Endothelial cell of umbilical vein (primary cell): ENCODE data around the gene DOCK1. TPM values are rescaled to one million over a fixed set of nuclear protein-coding genes. Genes with fewer than 3 reads are reported as not detected.

Experiments
- BruUV-seq: library from RNA; stranded (reverse); fragments of 400-500 nt; replicated peaks from 2 replicates; lab custom pipeline; 2021; lab: Mats Ljungman, UMichigan
- CTCF ChIA-PET: fragments of 300-600, 350-600 bp; sonication (Branson Sonifier 250); formaldehyde crosslinking; loops from one replicate; lab custom pipeline; 2021; ENCODE audit warnings: antibody characterized with exemption, inconsistent platforms; lab: Charles Lee
- POLR2A ChIA-PET: fragments of 300-600, 350-600 bp; sonication (Branson Sonifier 250); formaldehyde crosslinking; loops from one replicate; lab custom pipeline; 2021; ENCODE audit warnings: antibody characterized with exemption, inconsistent platforms; lab: Charles Lee
- DNase-seq: peaks from one replicate; pipeline ENCODE4 v3.0.0-alpha.2; 2011; ENCODE audit warnings: low read depth, low spot score
- FAIRE-seq: peaks from 2 replicates; lab custom pipeline; 2011; peaks lifted over from hg19 to GRCh38; lab: Jason Lieb, UNC
- H2AFZ ChIP-seq: 2 replicates; pipeline ENCODE4 v1.6.0; 2012; ENCODE audit warnings: low read depth, low read length, control low read depth, inconsistent platforms
- H3K27ac ChIP-seq: 2 replicates; pipeline ENCODE4 v1.5.1; 2011; ENCODE audit warnings: low read depth, mild to moderate bottlenecking, control low read depth, low read length, moderate library complexity; ENCODE audit not compliant: insufficient read depth
- H3K27me3 ChIP-seq, 2 experiments: 2 replicates each; pipeline versions ENCODE4 v1.6.0 to v1.6.1; 2011; ENCODE audit warnings: low read length in 2 of 2, mixed read lengths in 1 of 2; ENCODE audit not compliant: control insufficient read depth in 2 of 2, insufficient read depth in 2 of 2
- H3K36me3 ChIP-seq, 2 experiments: 2 replicates in 1 of 2; 3 replicates in 1 of 2; pipeline ENCODE4 v1.5.1; 2011; ENCODE audit warnings: low read length in 2 of 2, mild to moderate bottlenecking in 1 of 2, moderate library complexity in 1 of 2; ENCODE audit not compliant: control insufficient read depth in 2 of 2, insufficient read depth in 2 of 2; ENCODE audit errors: extremely low read depth in 1 of 2
- H3K4me1 ChIP-seq: 3 replicates; pipeline ENCODE4 v1.5.1; 2011; ENCODE audit warnings: mild to moderate bottlenecking, low read length; ENCODE audit not compliant: control insufficient read depth, insufficient read depth; ENCODE audit errors: extremely low read depth
- H3K4me2 ChIP-seq: 2 replicates; pipeline ENCODE4 v1.6.1; 2011; ENCODE audit warnings: low read length, control low read depth, mixed read lengths; ENCODE audit not compliant: insufficient read depth
- H3K4me3 ChIP-seq, 3 experiments: fragments of 200-600 bp in 1 of 3; sonication (generic), shearing (Covaris generic) in 1 of 3; replicated peaks in 1 of 3; 2 replicates each; pipeline ENCODE4 v1.5.1; 2011 to 2016; ENCODE audit warnings: control low read depth in 3 of 3, low read length in 3 of 3, mild to moderate bottlenecking in 2 of 3, inconsistent platforms in 1 of 3, low read depth in 1 of 3, moderate library complexity in 1 of 3; ENCODE audit not compliant: insufficient read depth in 1 of 3
- H3K79me2 ChIP-seq: 2 replicates; pipeline ENCODE4 v1.6.0; 2012; ENCODE audit warnings: low read length, inconsistent platforms; ENCODE audit not compliant: control insufficient read depth, insufficient read depth
- H3K9ac ChIP-seq: replicated peaks from 2 replicates; pipeline ENCODE3; 2011; ENCODE audit warnings: low read length, control low read depth; ENCODE audit not compliant: insufficient read depth; ENCODE audit errors: extremely low read depth
- H3K9me1 ChIP-seq: replicated peaks from 3 replicates; pipeline ENCODE4 v1.6.0; 2011; ENCODE audit warnings: mild to moderate bottlenecking, low read length; ENCODE audit not compliant: control insufficient read depth, insufficient read depth; ENCODE audit errors: extremely low read depth
- H3K9me3 ChIP-seq: replicated peaks from 2 replicates; pipeline ENCODE4 v1.5.1; 2012; ENCODE audit warnings: low read length, inconsistent platforms; ENCODE audit not compliant: control insufficient read depth, insufficient read depth
- H4K20me1 ChIP-seq: replicated peaks from 2 replicates; pipeline ENCODE3; 2011; ENCODE audit warnings: mild to moderate bottlenecking, low read length; ENCODE audit not compliant: control insufficient read depth, insufficient read depth; ENCODE audit errors: extremely low read depth
- CTCF ChIP-seq, 2 donors: IDR thresholded peaks; 1 replicate in 1 of 2; 2 replicates in 1 of 2; pipeline ENCODE4 v1.5.1; 2011; ENCODE audit warnings: low read length in 2 of 2, mild to moderate bottlenecking in 2 of 2, moderate library complexity in 2 of 2, control low read depth in 1 of 2, inconsistent platforms in 1 of 2, low read depth in 1 of 2; ENCODE audit not compliant: insufficient read depth in 1 of 2; ENCODE audit errors: extremely low read depth in 1 of 2
- EZH2 ChIP-seq: IDR thresholded peaks from 2 replicates; pipeline ENCODE4 v1.6.1; 2012; ENCODE audit warnings: borderline replicate concordance, low read depth, mild to moderate bottlenecking, moderate library complexity, low read length, inconsistent platforms; ENCODE audit not compliant: severe bottlenecking
- FOS ChIP-seq: IDR thresholded peaks from 2 replicates; pipeline ENCODE4 v1.6.1; 2011; ENCODE audit warnings: mild to moderate bottlenecking, low read length, moderate library complexity, borderline replicate concordance; ENCODE audit not compliant: insufficient read depth
- GATA2 ChIP-seq: IDR thresholded peaks from 2 replicates; pipeline ENCODE4 v1.7.0; 2011; ENCODE audit warnings: low read depth, mild to moderate bottlenecking, moderate library complexity, mixed read lengths, low read length; ENCODE audit not compliant: insufficient read length, insufficient read depth
- JUN ChIP-seq: IDR thresholded peaks from 2 replicates; pipeline ENCODE4 v1.6.1; 2011; ENCODE audit warnings: borderline replicate concordance, low read depth; ENCODE audit not compliant: insufficient read length, insufficient read depth
- MYC ChIP-seq: IDR thresholded peaks from one replicate; pipeline ENCODE4 v1.6.1; 2011; ENCODE audit warnings: mild to moderate bottlenecking, low read depth, low read length
- POLR2A ChIP-seq: IDR thresholded peaks from 2 replicates; pipeline ENCODE4 v1.6.1; 2012; ENCODE audit warnings: low read depth, mild to moderate bottlenecking, control low read depth, low read length
- POLR2AphosphoS5 ChIP-seq: IDR thresholded peaks from 2 replicates; pipeline ENCODE4 v1.6.1; 2012; ENCODE audit warnings: low read depth, mild to moderate bottlenecking, control low read depth, low read length, moderate library complexity; ENCODE audit not compliant: insufficient read depth
- dilution Hi-C: fragments of 300-500 bp; cut with MboI; formaldehyde crosslinking; loops from one replicate; pipeline ENCODE4 v1.15.0; 2019; ENCODE audit warnings: low sequenced_read_pairs; ENCODE audit not compliant: extremely low pct_ligation_motif_present
- intact Hi-C: fragments of 100-400 bp; cut with micrococcal nuclease; formaldehyde crosslinking; loops from one replicate; pipeline ENCODE4 v1.10.0; 2022
- polyA plus RNA-seq, 4 experiments: library from polyadenylated mRNA; depleted of rRNA in 3 of 4; stranded (reverse) in 3 of 4; unstranded in 1 of 4; fragments of >200 nt; gene quantifications; 2 replicates each; pipeline versions ENCODE4 v1.2.1 to v1.2.3, GENCODE V29; 2011 to 2012; ENCODE audit warnings: missing spikeins in 1 of 4
- total RNA-seq: library from RNA; stranded (reverse); gene quantifications from 2 replicates; pipeline ENCODE4 v1.2.3, GENCODE V29; 2021
- TF ChIP-seq, protein P1 (sequence below): IDR thresholded peaks from 2 replicates; pipeline ENCODE4 v1.6.1; 2011; ENCODE audit not compliant: insufficient read depth, insufficient read length

DOCK1 gene
- total and polyA plus RNA-seq, 2 donors (not counting 3 experiments of a cell fraction or from before 2014, with no cell fraction given), result 22.5 to 83.1 TPM

DNA sequence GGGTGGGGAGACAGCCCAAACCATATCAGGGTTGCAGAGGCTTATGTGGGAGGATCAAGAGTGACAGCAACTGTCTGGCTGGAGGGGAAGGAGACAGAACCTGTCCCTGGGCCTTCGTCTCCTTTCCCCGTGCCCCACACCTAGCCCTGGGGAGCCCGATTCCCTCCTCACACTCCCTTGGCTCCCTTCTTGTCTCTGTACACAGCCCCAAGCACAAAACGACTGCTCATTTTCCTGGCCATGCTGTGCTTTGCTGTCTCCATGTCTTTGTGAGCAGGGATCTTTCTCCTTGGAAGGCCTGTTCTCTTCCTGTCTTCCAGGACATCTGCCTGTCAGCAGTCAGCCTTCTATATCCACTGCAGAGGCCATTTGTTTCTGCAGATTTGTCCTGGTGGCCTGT is 177.4 kb downstream of the DOCK1 start:
- Histone ChIP-seq H3K27me3 (no peaks in the 10 kb centered on the region), H3K4me2 (no peak overlapping the region), H2AFZ (no peak overlapping the region), H4K20me1 (no peaks in the 10 kb centered on the region), H3K79me2 (no peaks in the 10 kb centered on the region), H3K36me3 (peaks cover 1 to 2% of the 10 kb centered on the region in 2 experiments), H3K4me1 (peaks cover 13% of the 10 kb centered on the region), H3K9me3 (no peaks in the 10 kb centered on the region), H3K9me1 (no peaks in the 10 kb centered on the region), H3K4me3 (no peak overlapping the region), H3K27ac (no peak overlapping the region), H3K9ac (no peak overlapping the region)
- no TSS peak for BruUV-seq
- POLR2A ChIA-PET, result no interaction called here
- FAIRE-seq (no peak), DNase-seq (no peak)
- TF ChIP-seq, protein P1, sequence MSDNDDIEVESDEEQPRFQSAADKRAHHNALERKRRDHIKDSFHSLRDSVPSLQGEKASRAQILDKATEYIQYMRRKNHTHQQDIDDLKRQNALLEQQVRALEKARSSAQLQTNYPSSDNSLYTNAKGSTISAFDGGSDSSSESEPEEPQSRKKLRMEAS, result no peak
- no peak for TF ChIP-seq FOS
- TF ChIP-seq JUN, result no peak
- no peak for TF ChIP-seq GATA2
- no peak for TF ChIP-seq POLR2A
- TF ChIP-seq POLR2AphosphoS5, result no peak
- no peak for TF ChIP-seq EZH2
- no peak for TF ChIP-seq MYC
- TF ChIP-seq CTCF (IDR thresholded peaks at IDR 0.05; ENCODE audit: extremely low read depth in 1 of 2, insufficient read depth in 1 of 2, low read depth in 1 of 2, low read length in 2 of 2), result no peak
- dilution Hi-C loops (no loop called here), intact Hi-C loops (loop anchor here (10.0 kb wide), 1 partner anchor 178 kb away; the partner anchor contains the start of gene DOCK1)
- CTCF ChIA-PET, result no interaction called here
